ENCODE measurements around the gene HPS1. TPM values are rescaled to one million over a fixed set of nuclear protein-coding genes. Genes with fewer than 3 reads are reported as not detected.
A peak's percentile ranks its signal among the peaks of the same experiment; 100 is the strongest.

The HPS1 gene
- total RNA-seq, 1 experiment from 2014 or later = 19.1 TPM

DNA sequence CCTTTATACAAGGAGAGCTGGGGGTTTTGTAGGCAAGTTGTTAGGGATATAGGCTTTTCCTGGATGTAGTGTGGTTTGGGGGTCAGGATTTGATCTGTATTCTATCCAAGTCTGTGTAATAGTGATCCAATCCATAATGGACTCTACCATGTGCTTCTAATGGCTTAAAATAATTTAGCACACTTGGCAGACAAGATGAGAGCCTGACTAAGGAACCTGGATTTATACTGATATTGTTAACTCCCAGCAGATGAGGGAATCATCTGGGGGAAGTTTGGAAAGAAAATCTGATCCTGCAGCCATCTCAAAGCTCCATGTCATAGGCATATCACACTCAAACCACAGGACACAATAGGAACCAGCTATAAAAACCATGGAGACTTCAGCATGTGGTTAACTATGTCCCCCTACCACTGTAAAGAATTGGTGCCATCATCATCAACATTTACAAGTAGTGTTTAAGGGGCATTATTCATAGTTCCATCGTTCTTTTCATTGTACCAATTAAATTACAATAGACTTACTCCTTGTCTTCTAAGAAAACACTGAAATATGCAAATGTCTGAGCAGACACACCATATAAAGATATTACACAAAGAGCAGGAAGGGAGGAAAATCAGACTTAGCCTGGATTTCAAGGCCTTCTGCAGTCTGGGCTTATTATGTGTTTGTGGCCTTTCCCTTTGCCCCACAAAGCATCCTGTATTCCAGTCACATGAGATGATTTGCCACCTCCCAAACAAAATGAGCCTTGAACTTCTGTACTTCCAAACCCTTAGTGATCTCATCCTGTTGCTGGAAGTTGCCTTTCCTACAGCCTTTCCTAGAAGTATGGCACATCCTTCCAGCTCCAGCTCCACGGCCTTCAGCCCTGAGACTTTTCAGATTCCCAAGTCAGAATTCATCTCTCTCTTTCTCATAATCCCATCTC, 22.5 kb upstream of the HPS1 start:
- Histone ChIP-seq H2AFZ (ENCODE audit: low read length) (no peak overlapping the region), H3K36me3 (ENCODE audit: low read depth, low read length) (no peaks in the 10 kb centered on the region), H3F3A (ENCODE audit: low read length, unreplicated experiment) (no peaks in the 10 kb centered on the region), H3K27ac (ENCODE audit: low read length) (no peak overlapping the region), H3K79me2 (ENCODE audit: low read length) (no peaks in the 10 kb centered on the region), H3K9me3 (ENCODE audit: low read length) (no peaks in the 10 kb centered on the region), H3K4me1 (ENCODE audit: insufficient read depth, low read length) (peaks cover 17% of the 10 kb centered on the region), H3K9me2 (replicated peaks; ENCODE audit: low read length) (no peaks in the 10 kb centered on the region), H3K4me2 (ENCODE audit: low read length) (no peak overlapping the region), H3K9ac (ENCODE audit: low read length) (no peak overlapping the region), H3K27me3 (ENCODE audit: low read length) (no peaks in the 10 kb centered on the region), H4K20me1 (ENCODE audit: low read length) (no peaks in the 10 kb centered on the region), H3K4me3 (ENCODE audit: low read length) (no peak overlapping the region)
- CTCF ChIA-PET = no interaction called here
- no peak for ATAC-seq
- no TSS peak for BruUV-seq (replicated peaks)
- no peak for DNase-seq
- TF ChIP-seq, protein P1, sequence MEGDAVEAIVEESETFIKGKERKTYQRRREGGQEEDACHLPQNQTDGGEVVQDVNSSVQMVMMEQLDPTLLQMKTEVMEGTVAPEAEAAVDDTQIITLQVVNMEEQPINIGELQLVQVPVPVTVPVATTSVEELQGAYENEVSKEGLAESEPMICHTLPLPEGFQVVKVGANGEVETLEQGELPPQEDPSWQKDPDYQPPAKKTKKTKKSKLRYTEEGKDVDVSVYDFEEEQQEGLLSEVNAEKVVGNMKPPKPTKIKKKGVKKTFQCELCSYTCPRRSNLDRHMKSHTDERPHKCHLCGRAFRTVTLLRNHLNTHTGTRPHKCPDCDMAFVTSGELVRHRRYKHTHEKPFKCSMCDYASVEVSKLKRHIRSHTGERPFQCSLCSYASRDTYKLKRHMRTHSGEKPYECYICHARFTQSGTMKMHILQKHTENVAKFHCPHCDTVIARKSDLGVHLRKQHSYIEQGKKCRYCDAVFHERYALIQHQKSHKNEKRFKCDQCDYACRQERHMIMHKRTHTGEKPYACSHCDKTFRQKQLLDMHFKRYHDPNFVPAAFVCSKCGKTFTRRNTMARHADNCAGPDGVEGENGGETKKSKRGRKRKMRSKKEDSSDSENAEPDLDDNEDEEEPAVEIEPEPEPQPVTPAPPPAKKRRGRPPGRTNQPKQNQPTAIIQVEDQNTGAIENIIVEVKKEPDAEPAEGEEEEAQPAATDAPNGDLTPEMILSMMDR (conservative IDR thresholded peaks at IDR 0.05; ENCODE audit: low read depth, low read length) = no peak
- TF ChIP-seq EZH2phosphoT487 (IDR thresholded peaks at IDR 0.05; ENCODE audit: borderline replicate concordance, low read length) = no peak
- POLR2A ChIA-PET (ENCODE audit: unreplicated experiment) = no interaction called here
- intact Hi-C loops (cut with micrococcal nuclease) = loop anchor here (5.0 kb wide), 2 partner anchors 207 to 778 kb away; no protein-coding TSS in a partner anchor

DNA sequence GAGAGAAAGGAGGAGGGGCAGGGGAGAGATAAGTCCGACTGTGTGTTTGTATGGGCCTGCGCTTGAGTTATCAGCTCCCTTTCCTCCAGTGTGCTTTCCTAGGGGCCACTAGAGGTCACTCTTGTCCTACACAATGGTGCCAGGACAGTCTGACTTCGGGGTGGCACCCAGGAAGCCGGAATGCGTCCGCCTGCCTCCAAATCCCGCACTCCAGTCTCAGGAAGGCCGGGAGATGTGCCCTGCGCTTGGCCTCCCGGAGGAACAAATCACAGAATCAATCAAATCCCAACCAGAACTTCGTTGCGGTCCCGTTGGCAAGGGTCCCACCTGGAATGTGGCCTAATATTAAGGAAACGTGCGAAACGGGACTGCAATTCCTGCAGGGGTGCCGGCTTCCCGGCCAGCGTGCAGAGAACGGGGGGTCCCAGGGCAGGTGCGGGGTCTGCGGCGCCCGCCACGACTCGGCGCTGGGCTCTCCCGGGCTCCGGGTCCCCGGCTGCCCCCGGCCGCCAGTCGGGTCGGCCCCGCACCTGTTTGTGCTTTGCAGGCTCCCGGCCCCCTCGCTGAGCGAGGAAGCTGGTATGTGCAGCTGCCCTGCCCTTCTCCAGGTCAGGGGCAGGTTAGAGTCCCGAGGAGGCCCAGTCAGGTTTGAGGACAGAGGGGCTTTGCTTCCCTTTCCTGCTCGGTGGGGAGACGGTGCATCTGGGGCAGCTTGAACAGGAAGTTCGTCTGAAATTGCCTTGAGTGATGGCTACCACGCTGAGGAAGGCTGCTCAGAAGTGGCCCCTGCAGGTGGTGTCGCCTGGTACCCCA, 21.0 kb upstream of the HPS1 start:
- ATAC-seq = peak; percentile 94
- no TSS peak for BruUV-seq (replicated peaks)
- peak; percentile 80 for DNase-seq

More for the DNA sequence above, 21.0 kb upstream of the HPS1 start:
- H3K4me2 ChIP-seq (ENCODE audit: low read length) = peak overlapping the region; percentile 97
- no peaks in the 10 kb centered on the region for H3K27me3 ChIP-seq (ENCODE audit: low read length)
- H3K4me1 ChIP-seq (ENCODE audit: insufficient read depth, low read length) = peaks cover 17% of the 10 kb centered on the region
- peak overlapping the region; percentile 72 for H3K4me3 ChIP-seq (ENCODE audit: low read length)
- no peaks in the 10 kb centered on the region for H4K20me1 ChIP-seq (ENCODE audit: low read length)
- no peak for TF ChIP-seq EZH2phosphoT487 (IDR thresholded peaks at IDR 0.05; ENCODE audit: borderline replicate concordance, low read length)
- TF ChIP-seq, protein P1 (conservative IDR thresholded peaks at IDR 0.05; ENCODE audit: low read depth, low read length) = peak; percentile 76
- peak overlapping the region; percentile 93 for H2AFZ ChIP-seq (ENCODE audit: low read length)
- H3K9me3 ChIP-seq (ENCODE audit: low read length) = no peaks in the 10 kb centered on the region
- no peaks in the 10 kb centered on the region for H3K9me2 ChIP-seq (replicated peaks; ENCODE audit: low read length)
- no peaks in the 10 kb centered on the region for H3F3A ChIP-seq (ENCODE audit: low read length, unreplicated experiment)
- H3K9ac ChIP-seq (ENCODE audit: low read length) = 0 out of 2 replicates have a peak overlapping the region, but pooled peaks have one; percentile 15
- CTCF ChIA-PET = interaction anchor here (0.6 to 1.2 kb wide), 9 partner anchors 16 to 944 kb away, joined by 3 to 5 read pairs (median 3); no protein-coding TSS in a partner anchor
- no peaks in the 10 kb centered on the region for H3K36me3 ChIP-seq (ENCODE audit: low read depth, low read length)
- no peak overlapping the region for H3K27ac ChIP-seq (ENCODE audit: low read length)
- intact Hi-C loops (cut with micrococcal nuclease) = loop anchor here (1.0 to 5.0 kb wide), 5 partner anchors 197 to 809 kb away; no protein-coding TSS in a partner anchor
- H3K79me2 ChIP-seq (ENCODE audit: low read length) = no peaks in the 10 kb centered on the region
- POLR2A ChIA-PET (ENCODE audit: unreplicated experiment) = interaction anchor here (0.7 kb wide), 1 partner anchor 202 kb away, joined by 3 read pairs; no protein-coding TSS in a partner anchor
